DOHH2 (cell line): ENCODE measurements around the gene EHBP1L1.

Experiments
- CTCF ChIP-seq: fragments of 200-600 bp; sonication (generic); IDR thresholded peaks from one replicate; pipeline ENCODE4 v1.5.1; 2014; ENCODE audit warnings: antibody characterized with exemption, mild to moderate bottlenecking, low read depth, low read length; ENCODE audit not compliant: poor library complexity, severe bottlenecking
- EZH2phosphoT487 ChIP-seq: fragments of 200-600 bp; sonication (generic); IDR thresholded peaks from 2 replicates; pipeline ENCODE4 v1.6.1; 2017; ENCODE audit warnings: borderline replicate concordance, mild to moderate bottlenecking, antibody characterized with exemption, low read length, moderate library complexity, mixed read lengths

GRCh38 chr11:65607614-65608426 lies 32.0 kb downstream of the EHBP1L1 start:
- TF ChIP-seq CTCF (no peak), EZH2phosphoT487 (no peak)
